Activated CD8-positive, alpha-beta T cell treated with anti-CD3 and anti-CD28 coated beads, Interleukin-2, amount 10 ng/mL, durations not matched to agents 7 days and 5 days (primary cell): ENCODE results near the gene FOXE1. TPM values are rescaled to one million over a fixed set of nuclear protein-coding genes. Genes with fewer than 3 reads are reported as not detected.

Experiments used
- ATAC-seq: fragments of 150-1000 bp; cut with Tn5 transposase; one replicate; pipeline ENCODE4 v1.10.0; 2021; ENCODE audit warnings: moderate library complexity
- CTCF ChIA-PET: fragments of 350-600 bp; sonication (Branson Sonifier 250); formaldehyde crosslinking; loops from one replicate; lab custom pipeline; 2021; ENCODE audit warnings: antibody characterized with exemption; lab: Charles Lee
- POLR2A ChIA-PET: fragments of 350-600 bp; sonication (Branson Sonifier 250); formaldehyde crosslinking; loops from one replicate; lab custom pipeline; 2021; ENCODE audit warnings: antibody characterized with exemption; lab: Charles Lee
- DNase-seq: peaks from one replicate; pipeline ENCODE4 v3.0.0-alpha.2; 2020
- H3K27ac Mint-ChIP-seq: one replicate; pipeline ENCODE4 v1.8.0; 2021; ENCODE audit warnings: mild to moderate bottlenecking, mixed read lengths
- H3K27me3 Mint-ChIP-seq: one replicate; pipeline ENCODE4 v1.8.0; 2021; ENCODE audit warnings: low read depth, mixed read lengths
- H3K36me3 Mint-ChIP-seq: one replicate; pipeline ENCODE4 v1.8.0; 2021; ENCODE audit warnings: low read depth, mixed read lengths
- H3K4me1 Mint-ChIP-seq: one replicate; pipeline ENCODE4 v1.8.0; 2021; ENCODE audit warnings: low read depth, mixed read lengths
- H3K4me3 Mint-ChIP-seq: one replicate; pipeline ENCODE4 v1.8.0; 2021; ENCODE audit warnings: mild to moderate bottlenecking, mixed read lengths
- H3K9me3 Mint-ChIP-seq: one replicate; pipeline ENCODE4 v1.8.0; 2022; ENCODE audit warnings: mixed read lengths; ENCODE audit not compliant: insufficient read depth
- total RNA-seq, 2 experiments: library from RNA; stranded (reverse); gene quantifications; one replicate each; pipeline ENCODE4 v1.2.3, GENCODE V29; 2021

Gene FOXE1
- total RNA-seq, 2 experiments from 2014 or later = 0.08 TPM; not detected in 1

- ChIA-PET CTCF (interaction anchor here (0.7 to 1.3 kb wide), 2 partner anchors 39 to 1941 kb away, joined by 3 to 4 read pairs; no protein-coding TSS in a partner anchor), POLR2A (no interaction called here)
- Mint-ChIP-seq H3K27ac (no peak overlapping the region), H3K4me1 (peaks cover 24% of the 10 kb centered on the region), H3K4me3 (no peak overlapping the region), H3K27me3 (peaks cover 82% of the 10 kb centered on the region), H3K9me3 (no peaks in the 10 kb centered on the region), H3K36me3 (peaks cover 4% of the 10 kb centered on the region)
- no peak for DNase-seq
- ATAC-seq = no peak
Measured at GRCh38 chr9:97850746-97851445, 2.1 kb upstream of the FOXE1 start.

- ATAC-seq (no peak), DNase-seq (no peak)
- POLR2A ChIA-PET = no interaction called here
- H3K4me3 Mint-ChIP-seq = no peak overlapping the region
- CTCF ChIA-PET = interaction anchor here (1.3 kb wide), 1 partner anchor 39 kb away, joined by 4 read pairs; no protein-coding TSS in a partner anchor
- peaks cover 24% of the 10 kb centered on the region for H3K4me1 Mint-ChIP-seq
- peaks cover 80% of the 10 kb centered on the region for H3K27me3 Mint-ChIP-seq
- H3K36me3 Mint-ChIP-seq = peaks cover 4% of the 10 kb centered on the region
- no peak overlapping the region for H3K27ac Mint-ChIP-seq
- no peaks in the 10 kb centered on the region for H3K9me3 Mint-ChIP-seq
Measured at GRCh38 chr9:97851446-97851883, 1.6 kb upstream of the FOXE1 start.

GRCh38 chr9:97852001-97852398 lies 1.0 kb upstream of the FOXE1 start:
- ATAC-seq (no peak), DNase-seq (no peak)
- Mint-ChIP-seq H3K4me3 (peak overlapping the region; percentile 25), H3K4me1 (peaks cover 24% of the 10 kb centered on the region), H3K9me3 (no peaks in the 10 kb centered on the region), H3K27ac (no peak overlapping the region), H3K36me3 (peaks cover 4% of the 10 kb centered on the region), H3K27me3 (peaks cover 79% of the 10 kb centered on the region)
- ChIA-PET POLR2A (no interaction called here), CTCF (interaction anchor here (1.3 kb wide), 1 partner anchor 38 kb away, joined by 4 read pairs; no protein-coding TSS in a partner anchor)

GRCh38 chr9:97852399-97853055 lies 499 bp upstream of the FOXE1 start:
- peaks cover 79% of the 10 kb centered on the region for H3K27me3 Mint-ChIP-seq
- CTCF ChIA-PET = no interaction called here
- H3K27ac Mint-ChIP-seq = no peak overlapping the region

GRCh38 chr9:97853844-97854695 lies 1.0 kb downstream of the FOXE1 start:
- H3K27ac Mint-ChIP-seq = peak overlapping the region; percentile 73
- CTCF ChIA-PET = interaction anchor here (0.7 kb wide), 1 partner anchor 19 kb away, joined by 3 read pairs; no protein-coding TSS in a partner anchor
- POLR2A ChIA-PET = no interaction called here
- peak overlapping the region; percentile 85 for H3K4me3 Mint-ChIP-seq
- peaks cover 79% of the 10 kb centered on the region for H3K27me3 Mint-ChIP-seq
- DNase-seq = peak; percentile 74
- ATAC-seq = peak; percentile 78
- H3K4me1 Mint-ChIP-seq = peaks cover 29% of the 10 kb centered on the region
- no peaks in the 10 kb centered on the region for H3K9me3 Mint-ChIP-seq
- peaks cover 4% of the 10 kb centered on the region for H3K36me3 Mint-ChIP-seq

More at GRCh38 chr9:97852399-97853055, 499 bp upstream of the FOXE1 start:
- POLR2A ChIA-PET = no interaction called here
- Mint-ChIP-seq H3K36me3 (peaks cover 4% of the 10 kb centered on the region), H3K4me1 (peaks cover 28% of the 10 kb centered on the region), H3K9me3 (no peaks in the 10 kb centered on the region), H3K4me3 (peak overlapping the region; percentile 25)
- no peak for DNase-seq
- ATAC-seq = no peak

GRCh38 chr9:97854696-97855485 lies 1.9 kb downstream of the FOXE1 start:
- Mint-ChIP-seq H3K4me1 (peaks cover 28% of the 10 kb centered on the region), H3K27me3 (peaks cover 78% of the 10 kb centered on the region), H3K4me3 (no peak overlapping the region), H3K36me3 (peaks cover 4% of the 10 kb centered on the region), H3K27ac (no peak overlapping the region), H3K9me3 (no peaks in the 10 kb centered on the region)
- ATAC-seq (no peak), DNase-seq (no peak)
- ChIA-PET POLR2A (no interaction called here), CTCF (interaction anchor here (1.9 kb wide), 1 partner anchor 46 kb away, joined by 6 read pairs; no protein-coding TSS in a partner anchor)

GRCh38 chr9:97855486-97855875 lies 2.5 kb downstream of the FOXE1 start:
- ATAC-seq = no peak
- Mint-ChIP-seq H3K27me3 (peaks cover 78% of the 10 kb centered on the region), H3K4me3 (peak overlapping the region; percentile 28), H3K27ac (no peak overlapping the region), H3K4me1 (peaks cover 28% of the 10 kb centered on the region), H3K9me3 (no peaks in the 10 kb centered on the region), H3K36me3 (peaks cover 4% of the 10 kb centered on the region)
- CTCF ChIA-PET = interaction anchor here (1.9 kb wide), 1 partner anchor 46 kb away, joined by 6 read pairs; no protein-coding TSS in a partner anchor
- DNase-seq = no peak
- POLR2A ChIA-PET = no interaction called here

- Mint-ChIP-seq H3K4me3 (no peak overlapping the region), H3K9me3 (no peaks in the 10 kb centered on the region), H3K36me3 (peaks cover 4% of the 10 kb centered on the region), H3K4me1 (peaks cover 28% of the 10 kb centered on the region), H3K27ac (no peak overlapping the region), H3K27me3 (peaks cover 76% of the 10 kb centered on the region)
- no peak for ATAC-seq
- DNase-seq = no peak
- ChIA-PET POLR2A (no interaction called here), CTCF (interaction anchor here (1.9 kb wide), 1 partner anchor 45 kb away, joined by 6 read pairs; no protein-coding TSS in a partner anchor)
Measured at GRCh38 chr9:97855899-97856298, 2.9 kb downstream of the FOXE1 start.

- Mint-ChIP-seq H3K4me1 (peaks cover 28% of the 10 kb centered on the region), H3K36me3 (peaks cover 4% of the 10 kb centered on the region), H3K27me3 (peaks cover 74% of the 10 kb centered on the region), H3K9me3 (no peaks in the 10 kb centered on the region), H3K27ac (no peak overlapping the region), H3K4me3 (no peak overlapping the region)
- POLR2A ChIA-PET = no interaction called here
- DNase-seq = no peak
- no peak for ATAC-seq
- CTCF ChIA-PET = interaction anchor here (1.9 kb wide), 1 partner anchor 44 kb away, joined by 6 read pairs; no protein-coding TSS in a partner anchor
Measured at GRCh38 chr9:97856857-97857605, 4.0 kb downstream of the FOXE1 start.

- DNase-seq (no peak), ATAC-seq (no peak)
- Mint-ChIP-seq H3K27me3 (peaks cover 69% of the 10 kb centered on the region), H3K27ac (no peak overlapping the region), H3K36me3 (peaks cover 4% of the 10 kb centered on the region), H3K9me3 (no peaks in the 10 kb centered on the region), H3K4me1 (peaks cover 24% of the 10 kb centered on the region), H3K4me3 (no peak overlapping the region)
- ChIA-PET CTCF (interaction anchor here (1.0 kb wide), 1 partner anchor 44 kb away, joined by 5 read pairs; no protein-coding TSS in a partner anchor), POLR2A (no interaction called here)
Measured at GRCh38 chr9:97857606-97858392, 4.8 kb downstream of the FOXE1 start.
